Inflammatory macrophage treated with lipopolysaccharide for 4 hours (primary cell): ENCODE measurements around the gene OR4F17.
"Not testable (repeated sequence)": the region's sequence is repeated elsewhere in the genome, so short reads cannot be mapped to it uniquely, and the experiment has no call there.

Experiments used
- DNase-seq: peaks from one replicate; pipeline ENCODE4 v3.0.0-alpha.2; 2020

The OR4F17 gene, protein sequence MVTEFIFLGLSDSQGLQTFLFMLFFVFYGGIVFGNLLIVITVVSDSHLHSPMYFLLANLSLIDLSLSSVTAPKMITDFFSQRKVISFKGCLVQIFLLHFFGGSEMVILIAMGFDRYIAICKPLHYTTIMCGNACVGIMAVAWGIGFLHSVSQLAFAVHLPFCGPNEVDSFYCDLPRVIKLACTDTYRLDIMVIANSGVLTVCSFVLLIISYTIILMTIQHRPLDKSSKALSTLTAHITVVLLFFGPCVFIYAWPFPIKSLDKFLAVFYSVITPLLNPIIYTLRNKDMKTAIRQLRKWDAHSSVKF

DNA sequence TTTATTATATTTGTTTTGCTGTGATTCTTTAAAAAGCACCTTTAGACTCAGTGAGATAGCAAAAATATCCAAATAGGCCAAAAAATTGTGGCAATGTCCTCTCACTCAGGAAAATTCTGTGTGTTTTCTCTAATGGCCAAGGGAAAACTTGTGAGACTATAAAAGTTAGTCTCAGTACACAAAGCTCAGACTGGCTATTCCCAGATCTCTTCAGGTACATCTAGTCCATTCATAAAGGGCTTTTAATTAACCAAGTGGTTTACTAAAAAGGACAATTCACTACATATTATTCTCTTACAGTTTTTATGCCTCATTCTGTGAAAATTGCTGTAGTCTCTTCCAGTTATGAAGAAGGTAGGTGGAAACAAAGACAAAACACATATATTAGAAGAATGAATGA, at the start of gene OR4F17:
Gene OR4F17 (plus strand): TSS at position 301 of the 400 bp plus-strand sequence. CDS start 3,575 bp downstream, outside the sequence.
- not testable (repeated sequence) for DNase-seq

DNA sequence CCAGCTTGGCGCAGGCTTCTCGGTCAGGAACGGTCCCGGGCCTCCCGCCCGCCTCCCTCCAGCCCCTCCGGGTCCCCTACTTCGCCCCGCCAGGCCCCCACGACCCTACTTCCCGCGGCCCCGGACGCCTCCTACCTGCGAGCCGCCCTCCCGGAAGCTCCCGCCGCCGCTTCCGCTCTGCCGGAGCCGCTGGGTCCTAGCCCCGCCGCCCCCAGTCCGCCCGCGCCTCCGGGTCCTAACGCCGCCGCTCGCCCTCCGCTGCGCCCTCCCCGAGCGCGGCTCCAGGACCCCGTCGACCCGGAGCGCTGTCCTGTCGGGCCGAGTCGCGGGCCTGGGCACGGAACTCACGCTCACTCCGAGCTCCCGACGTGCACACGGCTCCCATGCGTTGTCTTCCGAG, 36.1 kb upstream of the OR4F17 start:
- not testable (repeated sequence) for DNase-seq

DNA sequence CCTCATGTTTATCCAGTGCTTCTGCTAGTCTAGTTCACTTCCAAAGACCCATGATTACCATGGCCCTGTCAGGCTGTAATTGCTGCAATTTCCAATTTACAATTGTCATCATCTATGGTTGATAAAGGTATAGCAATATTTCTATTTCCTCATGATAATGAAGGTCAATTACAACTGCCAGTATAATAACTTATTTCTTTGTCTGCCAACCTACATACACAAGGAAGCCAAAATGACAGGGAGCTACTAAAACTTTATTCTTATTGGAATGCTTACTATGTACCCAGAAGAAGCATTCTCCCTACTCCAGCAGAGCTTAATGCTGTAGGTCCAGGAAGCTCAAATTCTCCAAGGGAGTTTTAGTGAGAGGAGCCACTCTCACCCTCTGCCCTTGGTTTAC, 24.0 kb upstream of the OR4F17 start:
- DNase-seq = not testable (repeated sequence)

DNA sequence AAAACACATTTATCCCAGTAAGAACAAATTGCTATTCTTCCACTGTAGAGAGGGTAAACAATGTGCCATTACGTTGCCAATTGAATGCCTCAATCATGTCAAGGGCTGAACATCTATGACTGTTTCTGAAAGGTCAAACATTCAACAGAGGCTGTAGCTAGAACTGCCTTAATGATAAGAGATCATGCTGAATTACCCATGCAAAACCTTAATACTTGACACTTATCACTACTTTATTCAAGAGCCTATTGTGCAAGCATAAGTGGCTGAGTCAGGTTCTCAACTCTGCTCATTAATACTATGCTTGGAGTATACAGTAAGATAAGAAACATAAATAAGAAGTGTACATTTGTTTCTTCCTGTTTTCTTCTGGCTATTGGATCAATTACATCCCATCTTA, 23.3 kb upstream of the OR4F17 start:
- not testable (repeated sequence) for DNase-seq

DNA sequence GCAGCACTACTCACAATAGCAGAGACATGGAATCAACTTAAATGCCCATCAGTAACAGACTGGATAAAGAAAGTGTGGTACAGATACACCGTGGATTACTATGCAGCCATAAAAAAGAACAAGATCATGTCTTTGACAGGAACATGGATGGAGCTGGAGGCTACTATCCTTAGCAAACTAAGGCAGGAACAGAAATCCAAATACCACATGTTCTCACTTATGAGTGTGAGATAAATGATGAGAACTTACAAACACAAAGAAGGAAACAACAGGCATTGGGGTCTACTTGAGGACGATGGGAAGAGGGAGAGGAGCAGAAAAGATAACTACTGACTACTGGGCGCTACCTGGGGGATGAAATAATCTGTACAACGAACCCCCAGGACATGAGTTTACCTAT, 16.2 kb upstream of the OR4F17 start:
- DNase-seq = not testable (repeated sequence)

DNA sequence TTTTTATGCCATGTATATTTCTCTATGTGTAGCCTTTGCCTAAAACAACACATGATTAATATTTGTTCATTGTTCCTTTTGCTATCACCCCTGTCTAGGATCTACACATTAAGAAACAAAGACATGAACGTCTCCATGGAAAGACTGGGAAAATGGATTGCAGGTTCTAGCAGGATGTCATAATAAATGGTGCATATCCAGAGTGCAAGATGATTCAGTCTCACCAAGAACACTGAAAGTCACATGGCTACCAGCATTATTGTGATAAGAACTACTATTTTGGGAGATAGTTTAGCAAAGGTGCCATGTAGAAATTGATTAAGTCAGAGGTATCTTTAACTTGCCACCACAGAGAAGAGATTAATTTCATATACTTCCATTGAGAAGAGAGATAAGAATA, 12.1 kb upstream of the OR4F17 start:
- DNase-seq = not testable (repeated sequence)

DNA sequence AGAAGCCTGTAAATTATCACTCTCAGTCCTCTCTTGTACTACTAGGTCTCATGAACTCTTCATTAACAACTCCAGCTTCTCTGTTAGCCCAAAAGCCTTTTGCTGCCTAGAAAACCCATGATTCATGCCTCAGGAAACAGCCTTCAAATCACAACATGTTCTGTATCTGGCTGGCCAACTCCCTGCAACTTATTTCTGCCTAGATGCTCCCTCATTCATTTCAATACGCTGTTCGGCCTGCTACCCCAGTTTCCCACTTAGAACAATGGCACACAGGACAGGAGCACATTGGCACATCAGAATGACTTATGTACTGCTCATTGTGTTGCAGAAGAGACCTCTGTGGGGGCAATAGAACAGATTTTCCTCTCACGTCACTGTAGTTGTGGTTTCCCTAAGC, 9.3 kb upstream of the OR4F17 start:
- not testable (repeated sequence) for DNase-seq

DNA sequence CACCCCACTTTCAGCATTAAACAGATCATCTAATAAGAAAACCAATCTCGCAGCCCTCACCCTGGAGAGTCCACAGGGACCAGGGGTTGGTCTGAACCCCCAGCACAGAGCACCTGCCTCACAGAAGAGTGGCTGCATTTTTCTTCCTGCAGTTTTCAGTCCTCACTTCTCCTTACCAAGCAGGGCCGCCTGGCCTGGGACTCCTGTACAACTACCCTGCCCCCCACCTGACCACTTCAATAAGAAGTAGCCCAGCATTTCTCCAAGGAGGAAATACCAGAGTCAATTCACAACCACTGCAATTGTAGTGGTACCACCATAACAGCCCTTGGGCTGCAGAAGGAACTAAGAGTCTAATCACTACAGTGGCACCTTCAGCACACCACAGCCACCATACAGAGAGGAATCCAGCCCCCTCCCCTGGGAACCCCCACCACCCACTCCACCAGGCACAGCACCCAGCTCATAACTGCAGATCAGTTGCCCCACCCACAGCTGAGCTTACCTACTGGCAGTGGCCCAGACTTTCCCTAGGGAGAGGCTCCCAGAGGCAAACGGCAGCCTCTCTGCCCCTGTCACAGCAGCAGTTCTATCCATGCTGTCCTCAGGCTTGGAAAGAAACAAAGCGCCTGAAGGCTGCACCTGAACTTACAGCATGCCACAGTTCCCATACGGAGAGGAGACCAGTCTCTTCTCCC, 13.7 kb downstream of the OR4F17 start:
- DNase-seq = not testable (repeated sequence)
